GM23338 (cell line): ENCODE measurements around the gene RGS6. TPM values are rescaled to one million over a fixed set of nuclear protein-coding genes. Genes with fewer than 3 reads are reported as not detected.

ENCODE experiments used
- ATAC-seq: fragments of 200-7000 bp; cut with Tn5 transposase; 3 replicates; pipeline ENCODE4 v1.9.1; 2020
- DNase-seq: peaks from one replicate; pipeline ENCODE4 v3.0.0-alpha.2; 2015; ENCODE audit warnings: low spot score
- H2AFZ ChIP-seq: fragments of 200-600 bp; sonication (generic); 2 replicates; pipeline ENCODE4 v1.8.0; 2016; ENCODE audit warnings: antibody characterized with exemption, mild to moderate bottlenecking, moderate library complexity
- H3F3A ChIP-seq: fragments of 200-600 bp; sonication (generic); replicated peaks from 2 replicates; pipeline ENCODE4 v1.8.0; 2017; ENCODE audit warnings: antibody characterized with exemption, mixed run types, low read depth
- H3K27ac ChIP-seq: fragments of 200-600 bp; sonication (generic); 2 replicates; pipeline ENCODE4 v1.6.1; 2016; ENCODE audit warnings: low read depth
- H3K27me3 ChIP-seq: fragments of 200-600 bp; sonication (generic); 2 replicates; pipeline ENCODE4 v1.8.0; 2016; ENCODE audit warnings: mild to moderate bottlenecking, mixed run types, moderate library complexity; ENCODE audit not compliant: insufficient read depth
- H3K36me3 ChIP-seq: fragments of 200-600 bp; sonication (generic); 2 replicates; pipeline ENCODE4 v1.8.0; 2016; ENCODE audit warnings: mild to moderate bottlenecking; ENCODE audit not compliant: insufficient read depth
- H3K4me1 ChIP-seq: fragments of 200-600 bp; sonication (generic); 2 replicates; pipeline ENCODE4 v1.8.0; 2016; ENCODE audit warnings: mild to moderate bottlenecking, moderate library complexity; ENCODE audit not compliant: insufficient read depth
- H3K4me2 ChIP-seq: fragments of 200-600 bp; sonication (generic); 2 replicates; pipeline ENCODE4 v1.7.1; 2017; ENCODE audit warnings: mixed run types
- H3K4me3 ChIP-seq: fragments of 200-600 bp; sonication (generic); 2 replicates; pipeline ENCODE4 v1.6.1; 2016; ENCODE audit warnings: mixed run types
- H3K79me2 ChIP-seq: fragments of 200-600 bp; sonication (generic); replicated peaks from 2 replicates; pipeline ENCODE4 v1.8.0; 2017; ENCODE audit warnings: mild to moderate bottlenecking; ENCODE audit not compliant: insufficient read depth
- H3K9me2 ChIP-seq: fragments of 200-600 bp; sonication (generic); 2 replicates; pipeline ENCODE4 v1.8.0; 2017; ENCODE audit not compliant: insufficient read depth
- H4K20me1 ChIP-seq: fragments of 200-600 bp; sonication (generic); replicated peaks from 2 replicates; pipeline ENCODE4 v1.8.0; 2017; ENCODE audit warnings: mild to moderate bottlenecking; ENCODE audit not compliant: insufficient read depth
- H3K27ac Mint-ChIP-seq: 2 replicates; pipeline ENCODE4 v1.8.0; 2020; ENCODE audit warnings: inconsistent platforms, mild to moderate bottlenecking, moderate library complexity, mixed read lengths
- H3K27me3 Mint-ChIP-seq: 3 replicates; pipeline ENCODE4 v1.8.0; 2022; ENCODE audit warnings: low read depth, mild to moderate bottlenecking, moderate library complexity, mixed read lengths, inconsistent platforms; ENCODE audit not compliant: insufficient read depth, poor library complexity
- H3K36me3 Mint-ChIP-seq: 3 replicates; pipeline ENCODE4 v1.8.0; 2021; ENCODE audit warnings: low read depth, mild to moderate bottlenecking, inconsistent platforms, moderate library complexity, mixed read lengths
- H3K4me1 Mint-ChIP-seq: 3 replicates; pipeline ENCODE4 v1.8.0; 2020; ENCODE audit warnings: mild to moderate bottlenecking, inconsistent platforms, mixed read lengths
- H3K4me3 Mint-ChIP-seq: 3 replicates; pipeline ENCODE4 v1.8.0; 2021; ENCODE audit warnings: moderate library complexity, mild to moderate bottlenecking, inconsistent platforms, mixed read lengths
- H3K9me3 Mint-ChIP-seq: 3 replicates; pipeline ENCODE4 v1.8.0; 2020; ENCODE audit warnings: moderate library complexity, mild to moderate bottlenecking, inconsistent platforms, mixed read lengths
- CREB1 ChIP-seq: fragments of 250-450 bp; sonication (Bioruptor Pico); IDR thresholded peaks from 2 replicates; pipeline ENCODE4 v1.5.0; 2020; ENCODE audit warnings: low read depth, mild to moderate bottlenecking, moderate library complexity
- EZH2 ChIP-seq: fragments of 200-600 bp; sonication (generic); IDR thresholded peaks from one replicate; pipeline ENCODE4 v1.8.0; 2017; ENCODE audit warnings: antibody characterized with exemption, mild to moderate bottlenecking, low read depth; ENCODE audit not compliant: unreplicated experiment
- EZH2phosphoT487 ChIP-seq: fragments of 200-600 bp; sonication (generic); IDR thresholded peaks from one replicate; pipeline ENCODE4 v1.8.1; 2018; ENCODE audit warnings: antibody characterized with exemption; ENCODE audit not compliant: unreplicated experiment
- JUNB ChIP-seq: IDR thresholded peaks from one replicate; pipeline ENCODE4 v1.6.1; 2016; ENCODE audit warnings: antibody characterized with exemption; ENCODE audit not compliant: unreplicated experiment
- NANOG ChIP-seq: IDR thresholded peaks from 2 replicates; pipeline ENCODE4 v1.6.1; 2016; ENCODE audit warnings: antibody characterized with exemption, borderline replicate concordance
- POLR2AphosphoS5 ChIP-seq: IDR thresholded peaks from 2 replicates; pipeline ENCODE4 v1.6.1; 2016; ENCODE audit warnings: antibody characterized with exemption, low read depth
- STAT1 ChIP-seq: IDR thresholded peaks from one replicate; pipeline ENCODE4 v1.6.1; 2016; ENCODE audit warnings: antibody characterized with exemption; ENCODE audit not compliant: unreplicated experiment
- ZNF114 ChIP-seq: fragments of 250-450 bp; sonication (Bioruptor Pico); IDR thresholded peaks from 2 replicates; pipeline ENCODE4 v1.5.0; 2020; ENCODE audit warnings: mild to moderate bottlenecking, moderate library complexity
- ZNF331 ChIP-seq: fragments of 250-450 bp; sonication (Bioruptor Pico); IDR thresholded peaks from 2 replicates; pipeline ENCODE4 v1.5.0; 2020; ENCODE audit warnings: low read depth, mild to moderate bottlenecking, moderate library complexity
- polyA plus RNA-seq: library from polyadenylated mRNA; unstranded; fragments of >200 nt; fragmentation: Nextera tagmentation; extraction: Ambion mirVana; gene quantifications from 2 replicates; pipeline ENCODE4 v1.2.1, GENCODE V29; 2016
- total RNA-seq: library from RNA; depleted of rRNA; stranded (reverse); fragments of >200 nt; shearing (Covaris generic); gene quantifications from 2 replicates; pipeline ENCODE4 v1.2.3, GENCODE V29; 2014
- TF ChIP-seq, protein P1 (sequence below), 2 experiments: fragments of 200-600 bp in 1 of 2; sonication (generic) in 1 of 2; conservative IDR thresholded peaks; 2 replicates each; pipeline versions ENCODE4 v1.5.1 to v1.6.1; 2016 to 2017; ENCODE audit warnings: antibody characterized with exemption in 2 of 2, low read depth in 2 of 2, mild to moderate bottlenecking in 2 of 2, moderate library complexity in 1 of 2
- TF ChIP-seq, protein P2 (sequence below): fragments of 250-450 bp; sonication (Bioruptor Pico); IDR thresholded peaks from 2 replicates; pipeline ENCODE4 v1.5.0; 2020; ENCODE audit warnings: mild to moderate bottlenecking, moderate library complexity
- TF ChIP-seq, protein P3 (sequence below): IDR thresholded peaks from one replicate; pipeline ENCODE4 v1.6.1; 2018; ENCODE audit warnings: antibody characterized with exemption; ENCODE audit not compliant: unreplicated experiment
- TF ChIP-seq, protein P4 (sequence below): IDR thresholded peaks from 2 replicates; pipeline ENCODE4 v1.6.1; 2016; ENCODE audit warnings: antibody characterized with exemption

Gene RGS6
- total and polyA plus RNA-seq, 2 experiments from 2014 or later, result 0.66 to 0.83 TPM

DNA sequence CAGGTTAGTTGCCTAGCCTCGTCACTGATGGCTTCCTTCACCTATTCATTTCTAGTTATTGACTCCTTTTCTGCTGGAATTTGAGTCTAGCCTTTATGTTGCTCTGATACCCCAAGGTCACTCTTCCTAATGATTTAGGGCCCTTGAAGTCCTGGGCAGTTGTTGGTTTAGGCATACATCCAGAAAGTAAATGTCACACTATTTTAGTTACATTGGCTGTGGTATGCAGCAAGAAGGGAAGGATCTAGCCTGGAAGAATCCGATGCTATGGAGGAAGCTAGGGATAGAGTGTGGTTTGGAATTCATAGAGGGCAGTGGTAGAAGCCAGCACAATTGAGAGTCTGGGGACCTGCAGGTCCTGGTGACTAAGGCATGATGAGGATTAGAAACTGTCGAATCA lies 38.0 kb downstream of the RGS6 start:
- Histone ChIP-seq H3K79me2 (no peaks in the 10 kb centered on the region), H3K4me3 (no peak overlapping the region), H3K4me2 (no peak overlapping the region), H3K27ac (no peak overlapping the region), H3K9me2 (0 out of 2 replicates have a peak, but pooled peaks cover 3% of the 10 kb centered on the region), H4K20me1 (no peaks in the 10 kb centered on the region), H3K4me1 (no peaks in the 10 kb centered on the region), H3K36me3 (no peaks in the 10 kb centered on the region), H3F3A (no peaks in the 10 kb centered on the region), H2AFZ (no peak overlapping the region), H3K27me3 (no peaks in the 10 kb centered on the region)
- Mint-ChIP-seq H3K27ac (no peak overlapping the region), H3K27me3 (no peaks in the 10 kb centered on the region), H3K9me3 (peaks cover 12% of the 10 kb centered on the region), H3K4me3 (no peak overlapping the region), H3K36me3 (peaks cover 2% of the 10 kb centered on the region; the same call in 1 of the 3 replicates), H3K4me1 (no peaks in the 10 kb centered on the region)
- DNase-seq (no peak), ATAC-seq (no peak)
- TF ChIP-seq ZNF331 (no peak), POLR2AphosphoS5 (no peak), EZH2phosphoT487 (no peak), ZNF114 (no peak), JUNB (no peak), CREB1 (CRISPR knock-in tag) (no peak), STAT1 (no peak), NANOG (no peak), EZH2 (no peak)
- TF ChIP-seq, protein P1, sequence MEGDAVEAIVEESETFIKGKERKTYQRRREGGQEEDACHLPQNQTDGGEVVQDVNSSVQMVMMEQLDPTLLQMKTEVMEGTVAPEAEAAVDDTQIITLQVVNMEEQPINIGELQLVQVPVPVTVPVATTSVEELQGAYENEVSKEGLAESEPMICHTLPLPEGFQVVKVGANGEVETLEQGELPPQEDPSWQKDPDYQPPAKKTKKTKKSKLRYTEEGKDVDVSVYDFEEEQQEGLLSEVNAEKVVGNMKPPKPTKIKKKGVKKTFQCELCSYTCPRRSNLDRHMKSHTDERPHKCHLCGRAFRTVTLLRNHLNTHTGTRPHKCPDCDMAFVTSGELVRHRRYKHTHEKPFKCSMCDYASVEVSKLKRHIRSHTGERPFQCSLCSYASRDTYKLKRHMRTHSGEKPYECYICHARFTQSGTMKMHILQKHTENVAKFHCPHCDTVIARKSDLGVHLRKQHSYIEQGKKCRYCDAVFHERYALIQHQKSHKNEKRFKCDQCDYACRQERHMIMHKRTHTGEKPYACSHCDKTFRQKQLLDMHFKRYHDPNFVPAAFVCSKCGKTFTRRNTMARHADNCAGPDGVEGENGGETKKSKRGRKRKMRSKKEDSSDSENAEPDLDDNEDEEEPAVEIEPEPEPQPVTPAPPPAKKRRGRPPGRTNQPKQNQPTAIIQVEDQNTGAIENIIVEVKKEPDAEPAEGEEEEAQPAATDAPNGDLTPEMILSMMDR (conservative IDR thresholded peaks at IDR 0.05; ENCODE audit: low read depth in 2 of 2), result no peak
- TF ChIP-seq, protein P2, sequence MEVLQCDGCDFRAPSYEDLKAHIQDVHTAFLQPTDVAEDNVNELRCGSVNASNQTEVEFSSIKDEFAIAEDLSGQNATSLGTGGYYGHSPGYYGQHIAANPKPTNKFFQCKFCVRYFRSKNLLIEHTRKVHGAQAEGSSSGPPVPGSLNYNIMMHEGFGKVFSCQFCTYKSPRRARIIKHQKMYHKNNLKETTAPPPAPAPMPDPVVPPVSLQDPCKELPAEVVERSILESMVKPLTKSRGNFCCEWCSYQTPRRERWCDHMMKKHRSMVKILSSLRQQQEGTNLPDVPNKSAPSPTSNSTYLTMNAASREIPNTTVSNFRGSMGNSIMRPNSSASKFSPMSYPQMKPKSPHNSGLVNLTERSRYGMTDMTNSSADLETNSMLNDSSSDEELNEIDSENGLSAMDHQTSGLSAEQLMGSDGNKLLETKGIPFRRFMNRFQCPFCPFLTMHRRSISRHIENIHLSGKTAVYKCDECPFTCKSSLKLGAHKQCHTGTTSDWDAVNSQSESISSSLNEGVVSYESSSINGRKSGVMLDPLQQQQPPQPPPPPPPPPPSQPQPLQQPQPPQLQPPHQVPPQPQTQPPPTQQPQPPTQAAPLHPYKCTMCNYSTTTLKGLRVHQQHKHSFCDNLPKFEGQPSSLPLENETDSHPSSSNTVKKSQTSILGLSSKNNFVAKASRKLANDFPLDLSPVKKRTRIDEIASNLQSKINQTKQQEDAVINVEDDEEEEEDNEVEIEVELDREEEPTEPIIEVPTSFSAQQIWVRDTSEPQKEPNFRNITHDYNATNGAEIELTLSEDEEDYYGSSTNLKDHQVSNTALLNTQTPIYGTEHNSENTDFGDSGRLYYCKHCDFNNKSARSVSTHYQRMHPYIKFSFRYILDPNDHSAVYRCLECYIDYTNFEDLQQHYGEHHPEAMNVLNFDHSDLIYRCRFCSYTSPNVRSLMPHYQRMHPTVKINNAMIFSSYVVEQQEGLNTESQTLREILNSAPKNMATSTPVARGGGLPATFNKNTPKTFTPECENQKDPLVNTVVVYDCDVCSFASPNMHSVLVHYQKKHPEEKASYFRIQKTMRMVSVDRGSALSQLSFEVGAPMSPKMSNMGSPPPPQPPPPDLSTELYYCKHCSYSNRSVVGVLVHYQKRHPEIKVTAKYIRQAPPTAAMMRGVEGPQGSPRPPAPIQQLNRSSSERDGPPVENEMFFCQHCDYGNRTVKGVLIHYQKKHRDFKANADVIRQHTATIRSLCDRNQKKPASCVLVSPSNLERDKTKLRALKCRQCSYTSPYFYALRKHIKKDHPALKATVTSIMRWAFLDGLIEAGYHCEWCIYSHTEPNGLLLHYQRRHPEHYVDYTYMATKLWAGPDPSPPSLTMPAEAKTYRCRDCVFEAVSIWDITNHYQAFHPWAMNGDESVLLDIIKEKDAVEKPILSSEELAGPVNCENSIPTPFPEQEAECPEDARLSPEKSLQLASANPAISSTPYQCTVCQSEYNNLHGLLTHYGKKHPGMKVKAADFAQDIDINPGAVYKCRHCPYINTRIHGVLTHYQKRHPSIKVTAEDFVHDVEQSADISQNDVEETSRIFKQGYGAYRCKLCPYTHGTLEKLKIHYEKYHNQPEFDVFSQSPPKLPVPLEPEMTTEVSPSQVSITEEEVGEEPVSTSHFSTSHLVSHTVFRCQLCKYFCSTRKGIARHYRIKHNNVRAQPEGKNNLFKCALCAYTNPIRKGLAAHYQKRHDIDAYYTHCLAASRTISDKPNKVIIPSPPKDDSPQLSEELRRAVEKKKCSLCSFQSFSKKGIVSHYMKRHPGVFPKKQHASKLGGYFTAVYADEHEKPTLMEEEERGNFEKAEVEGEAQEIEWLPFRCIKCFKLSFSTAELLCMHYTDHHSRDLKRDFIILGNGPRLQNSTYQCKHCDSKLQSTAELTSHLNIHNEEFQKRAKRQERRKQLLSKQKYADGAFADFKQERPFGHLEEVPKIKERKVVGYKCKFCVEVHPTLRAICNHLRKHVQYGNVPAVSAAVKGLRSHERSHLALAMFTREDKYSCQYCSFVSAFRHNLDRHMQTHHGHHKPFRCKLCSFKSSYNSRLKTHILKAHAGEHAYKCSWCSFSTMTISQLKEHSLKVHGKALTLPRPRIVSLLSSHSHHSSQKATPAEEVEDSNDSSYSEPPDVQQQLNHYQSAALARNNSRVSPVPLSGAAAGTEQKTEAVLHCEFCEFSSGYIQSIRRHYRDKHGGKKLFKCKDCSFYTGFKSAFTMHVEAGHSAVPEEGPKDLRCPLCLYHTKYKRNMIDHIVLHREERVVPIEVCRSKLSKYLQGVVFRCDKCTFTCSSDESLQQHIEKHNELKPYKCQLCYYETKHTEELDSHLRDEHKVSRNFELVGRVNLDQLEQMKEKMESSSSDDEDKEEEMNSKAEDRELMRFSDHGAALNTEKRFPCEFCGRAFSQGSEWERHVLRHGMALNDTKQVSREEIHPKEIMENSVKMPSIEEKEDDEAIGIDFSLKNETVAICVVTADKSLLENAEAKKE, result no peak
- TF ChIP-seq, protein P3, sequence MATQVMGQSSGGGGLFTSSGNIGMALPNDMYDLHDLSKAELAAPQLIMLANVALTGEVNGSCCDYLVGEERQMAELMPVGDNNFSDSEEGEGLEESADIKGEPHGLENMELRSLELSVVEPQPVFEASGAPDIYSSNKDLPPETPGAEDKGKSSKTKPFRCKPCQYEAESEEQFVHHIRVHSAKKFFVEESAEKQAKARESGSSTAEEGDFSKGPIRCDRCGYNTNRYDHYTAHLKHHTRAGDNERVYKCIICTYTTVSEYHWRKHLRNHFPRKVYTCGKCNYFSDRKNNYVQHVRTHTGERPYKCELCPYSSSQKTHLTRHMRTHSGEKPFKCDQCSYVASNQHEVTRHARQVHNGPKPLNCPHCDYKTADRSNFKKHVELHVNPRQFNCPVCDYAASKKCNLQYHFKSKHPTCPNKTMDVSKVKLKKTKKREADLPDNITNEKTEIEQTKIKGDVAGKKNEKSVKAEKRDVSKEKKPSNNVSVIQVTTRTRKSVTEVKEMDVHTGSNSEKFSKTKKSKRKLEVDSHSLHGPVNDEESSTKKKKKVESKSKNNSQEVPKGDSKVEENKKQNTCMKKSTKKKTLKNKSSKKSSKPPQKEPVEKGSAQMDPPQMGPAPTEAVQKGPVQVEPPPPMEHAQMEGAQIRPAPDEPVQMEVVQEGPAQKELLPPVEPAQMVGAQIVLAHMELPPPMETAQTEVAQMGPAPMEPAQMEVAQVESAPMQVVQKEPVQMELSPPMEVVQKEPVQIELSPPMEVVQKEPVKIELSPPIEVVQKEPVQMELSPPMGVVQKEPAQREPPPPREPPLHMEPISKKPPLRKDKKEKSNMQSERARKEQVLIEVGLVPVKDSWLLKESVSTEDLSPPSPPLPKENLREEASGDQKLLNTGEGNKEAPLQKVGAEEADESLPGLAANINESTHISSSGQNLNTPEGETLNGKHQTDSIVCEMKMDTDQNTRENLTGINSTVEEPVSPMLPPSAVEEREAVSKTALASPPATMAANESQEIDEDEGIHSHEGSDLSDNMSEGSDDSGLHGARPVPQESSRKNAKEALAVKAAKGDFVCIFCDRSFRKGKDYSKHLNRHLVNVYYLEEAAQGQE, result no peak
- TF ChIP-seq, protein P4, sequence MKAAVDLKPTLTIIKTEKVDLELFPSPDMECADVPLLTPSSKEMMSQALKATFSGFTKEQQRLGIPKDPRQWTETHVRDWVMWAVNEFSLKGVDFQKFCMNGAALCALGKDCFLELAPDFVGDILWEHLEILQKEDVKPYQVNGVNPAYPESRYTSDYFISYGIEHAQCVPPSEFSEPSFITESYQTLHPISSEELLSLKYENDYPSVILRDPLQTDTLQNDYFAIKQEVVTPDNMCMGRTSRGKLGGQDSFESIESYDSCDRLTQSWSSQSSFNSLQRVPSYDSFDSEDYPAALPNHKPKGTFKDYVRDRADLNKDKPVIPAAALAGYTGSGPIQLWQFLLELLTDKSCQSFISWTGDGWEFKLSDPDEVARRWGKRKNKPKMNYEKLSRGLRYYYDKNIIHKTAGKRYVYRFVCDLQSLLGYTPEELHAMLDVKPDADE, result no peak
